HG03460 (cell line): ENCODE results near the gene COL9A2.

ENCODE experiments used
- ATAC-seq: cut with Tn5 transposase; IDR thresholded peaks from one replicate; pipeline ENCODE4 v1.9.1; 2021; ENCODE audit not compliant: unreplicated experiment

Gene COL9A2

GRCh38 chr1:40318970-40319621, 2.0 kb upstream of the COL9A2 start:
- no peak for ATAC-seq

DNA sequence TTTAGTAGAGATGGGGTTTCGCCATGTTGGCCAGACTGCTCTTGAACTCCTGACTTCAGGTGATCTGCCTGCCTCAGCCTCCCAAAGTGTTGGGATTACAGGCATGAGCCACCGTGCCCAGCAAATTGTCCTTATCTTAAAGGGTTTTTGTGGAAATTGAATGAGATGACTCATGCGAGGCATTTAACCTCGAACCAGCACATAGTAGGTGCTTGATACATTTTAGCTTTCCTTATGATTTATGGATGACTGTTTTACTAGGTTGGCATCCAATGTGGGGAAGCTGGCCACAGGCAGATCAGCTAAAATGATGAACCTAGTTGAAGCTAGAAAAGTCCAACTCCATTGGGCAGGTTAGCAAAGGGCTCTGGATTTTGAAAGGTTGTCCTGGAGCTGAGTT, 1.4 kb upstream of the COL9A2 start:
- no peak for ATAC-seq

DNA sequence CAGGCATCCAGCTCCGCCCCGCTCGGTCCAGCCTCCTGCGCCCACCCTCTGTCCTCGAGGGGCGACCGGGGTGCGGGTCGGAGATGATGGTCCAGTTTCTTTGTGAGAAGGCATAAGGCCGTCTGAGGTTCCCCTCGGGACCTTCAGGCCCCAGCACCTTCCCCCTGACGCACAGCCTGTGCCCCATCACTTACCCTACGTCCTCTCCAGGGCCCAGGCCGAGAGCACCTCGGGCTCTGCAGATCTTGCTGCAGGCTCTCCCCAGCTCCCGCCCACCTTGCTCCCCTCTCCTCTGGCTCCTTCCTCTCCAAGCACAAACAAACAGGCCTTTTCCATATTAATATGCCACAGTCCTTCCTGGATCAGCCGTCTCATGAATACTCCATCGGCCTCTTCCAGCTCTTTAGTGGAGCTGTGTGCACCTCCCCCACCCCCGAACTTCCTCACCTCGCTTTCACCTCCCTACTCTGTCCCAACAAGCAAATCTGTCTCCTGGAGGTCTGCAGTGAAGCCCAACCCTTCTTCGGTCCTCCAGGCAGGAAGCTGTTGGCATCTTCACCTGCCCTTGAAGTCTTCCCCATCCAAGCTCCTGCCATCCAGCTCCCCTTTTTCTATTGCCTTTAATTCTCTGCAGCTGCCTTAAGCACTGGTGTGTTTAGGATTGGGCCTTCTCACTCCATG, 448 bp upstream of the COL9A2 start:
- no peak for ATAC-seq

DNA sequence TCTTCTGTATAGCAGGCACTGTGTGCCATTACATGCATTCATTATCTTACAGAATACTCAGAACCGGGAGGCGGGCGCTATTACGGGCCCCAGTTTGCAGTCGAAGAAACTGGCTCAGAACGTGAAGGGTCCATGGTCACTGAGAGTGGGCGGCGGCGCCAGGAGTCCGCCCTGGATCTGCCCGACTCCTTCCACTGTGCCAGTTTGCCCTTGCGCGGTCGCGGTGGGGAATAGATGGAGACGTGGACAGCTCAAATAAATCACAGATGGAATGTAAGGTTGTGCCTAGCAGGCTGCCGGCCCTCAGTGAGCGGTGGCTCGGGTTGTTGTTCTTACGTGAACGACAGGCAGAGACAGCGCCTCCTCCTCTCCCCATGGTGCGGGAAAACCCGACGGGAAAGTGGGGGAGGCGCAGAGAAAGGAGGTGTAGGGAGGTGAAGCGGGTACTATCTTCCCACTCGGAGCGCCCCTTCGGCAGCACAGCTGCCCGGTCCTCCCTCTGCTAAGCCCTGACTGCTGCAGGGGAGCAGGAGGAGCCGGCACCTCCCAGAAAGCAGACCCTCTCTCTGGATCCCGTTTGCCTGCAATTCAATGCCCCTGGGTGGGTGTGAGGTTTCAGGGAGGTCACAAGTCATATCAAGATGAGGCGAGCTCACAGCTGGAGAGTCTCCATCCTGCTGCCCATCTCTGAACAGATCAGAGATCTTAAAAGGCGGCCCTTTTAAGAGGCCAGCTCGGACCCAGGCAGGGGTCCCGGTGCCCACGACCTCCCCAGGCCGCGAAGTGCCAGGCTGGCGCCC, 1.1 kb downstream of the COL9A2 start:
- ATAC-seq, result no peak

GRCh38 chr1:40315239-40315794, 1.8 kb downstream of the COL9A2 start:
- ATAC-seq, result peak; percentile 44

DNA sequence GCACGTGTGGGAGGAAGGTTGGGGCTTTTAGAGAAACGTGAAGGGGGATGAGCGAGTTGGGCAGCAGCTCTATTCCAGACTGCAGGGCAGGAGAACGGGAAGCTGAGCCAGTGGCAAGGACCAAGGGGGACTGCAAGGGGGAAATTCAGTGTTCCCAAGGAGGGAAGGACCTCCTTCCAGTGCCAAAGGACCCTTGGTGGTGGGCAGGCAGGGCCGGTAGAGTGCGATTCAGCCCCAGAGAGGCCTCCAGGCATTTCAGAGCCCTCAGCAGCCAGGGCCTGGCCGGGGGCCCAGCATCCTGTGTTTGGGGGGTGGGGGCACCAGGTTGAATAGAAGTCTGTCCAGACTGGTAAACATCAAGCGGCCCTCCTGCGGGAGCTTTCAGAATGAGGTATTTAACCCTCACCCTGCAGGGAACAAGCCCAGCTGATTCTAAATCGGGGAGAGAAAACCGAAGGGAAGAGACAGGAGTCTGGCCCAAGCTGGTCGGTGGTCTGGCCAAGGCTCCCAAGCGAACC, 2.3 kb downstream of the COL9A2 start:
- ATAC-seq, result no peak

- no peak for ATAC-seq
These were observed 2.9 kb downstream of the COL9A2 start for GRCh38 chr1:40313958-40314720.

- ATAC-seq, result no peak
These were observed 3.6 kb downstream of the COL9A2 start for GRCh38 chr1:40313329-40313957.

- ATAC-seq, result peak; percentile 39
These were observed 4.6 kb downstream of the COL9A2 start for GRCh38 chr1:40312238-40313205.

DNA sequence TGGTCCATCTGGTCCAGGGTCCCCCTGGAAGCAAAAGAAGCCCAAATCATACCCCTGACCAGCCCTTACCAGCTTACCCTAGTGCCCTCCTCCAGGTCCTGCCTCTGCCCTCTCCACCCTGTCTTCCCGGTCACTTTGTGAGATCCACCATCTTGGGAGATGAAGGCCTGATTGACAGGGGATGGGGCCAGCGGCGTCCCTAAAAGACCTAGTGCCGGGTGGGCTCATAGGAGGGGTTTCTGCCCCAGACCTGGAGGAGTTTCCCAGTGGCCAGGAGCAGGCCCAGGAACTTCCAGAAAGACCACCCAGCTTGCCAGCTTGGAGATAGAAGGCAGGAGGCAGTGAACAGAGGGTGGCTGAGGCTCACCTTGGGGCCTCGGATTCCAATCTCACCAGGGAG, 5.4 kb downstream of the COL9A2 start:
- no peak for ATAC-seq

DNA sequence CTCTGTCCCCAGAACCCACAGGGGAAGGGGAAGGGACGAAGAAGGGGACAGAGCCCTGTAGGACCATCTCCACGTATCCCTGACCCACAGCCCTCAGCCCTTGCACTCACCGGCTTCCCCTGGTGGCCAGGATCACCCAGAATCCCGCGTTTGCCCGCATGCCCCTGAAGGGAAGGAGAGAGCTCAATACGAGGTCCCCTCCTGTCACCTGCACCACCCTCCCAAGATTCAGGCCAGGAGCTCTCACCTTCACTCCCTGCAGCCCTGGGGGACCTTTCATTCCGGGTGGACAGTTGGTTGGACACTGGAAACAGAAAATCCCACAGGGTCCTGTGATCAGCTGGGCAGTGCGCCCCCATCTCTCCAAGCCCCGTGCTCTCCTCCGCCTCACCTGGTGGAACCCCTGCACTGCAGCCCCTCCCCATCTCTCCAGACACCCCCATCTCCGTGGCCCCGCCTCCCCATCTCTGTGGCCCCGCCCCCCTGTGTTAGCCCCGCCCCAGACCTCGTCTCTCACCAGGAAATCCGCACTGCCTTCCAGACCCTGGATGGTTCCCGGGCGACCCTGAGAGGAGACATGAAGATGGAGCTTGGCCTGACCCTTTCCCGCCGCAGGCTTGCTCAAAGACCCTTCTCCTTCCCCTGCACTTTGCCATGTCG, 6.0 kb downstream of the COL9A2 start:
- ATAC-seq, result no peak

DNA sequence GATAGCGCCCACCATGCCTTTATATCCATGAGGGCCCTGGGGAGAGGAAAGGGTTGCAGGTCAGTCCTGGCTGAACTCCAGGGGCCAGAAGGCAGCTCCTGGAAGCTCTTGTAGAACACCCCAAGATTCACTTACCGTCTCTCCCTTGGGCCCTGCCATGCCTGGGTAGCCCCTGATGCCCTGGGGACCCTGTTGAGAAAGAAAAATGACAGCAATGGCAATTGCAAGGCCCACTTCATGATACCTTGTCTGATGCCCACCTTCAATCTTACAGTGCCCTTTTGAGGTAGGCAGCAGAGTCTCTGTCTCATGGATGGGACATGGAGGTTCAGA, 7.0 kb downstream of the COL9A2 start:
- no peak for ATAC-seq

GRCh38 chr1:40309374-40310128, 7.5 kb downstream of the COL9A2 start:
- ATAC-seq, result no peak

- no peak for ATAC-seq
These were observed 8.9 kb downstream of the COL9A2 start for GRCh38 chr1:40308036-40308727.

DNA sequence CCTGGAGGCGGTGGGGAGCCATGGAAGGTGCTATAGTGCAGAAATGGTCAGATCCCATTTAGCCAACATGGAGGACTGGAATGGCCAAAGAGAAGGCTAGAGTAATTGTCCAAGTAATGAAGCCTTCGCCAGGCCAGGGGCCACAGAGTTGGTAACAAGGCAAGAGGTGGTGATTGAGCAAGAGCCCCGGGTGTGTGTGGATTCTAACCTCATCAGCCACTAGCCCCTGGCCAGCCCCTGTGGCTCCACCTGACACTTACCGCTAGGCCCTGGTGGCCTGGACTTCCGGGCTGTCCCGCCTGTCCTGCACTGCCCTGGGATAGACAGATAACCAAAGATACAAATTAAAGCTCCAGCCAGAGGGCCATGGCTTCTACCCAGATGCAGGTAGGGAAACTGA, 9.9 kb downstream of the COL9A2 start:
- ATAC-seq, result no peak

GRCh38 chr1:40306296-40306695, 10.8 kb downstream of the COL9A2 start:
- ATAC-seq, result no peak

DNA sequence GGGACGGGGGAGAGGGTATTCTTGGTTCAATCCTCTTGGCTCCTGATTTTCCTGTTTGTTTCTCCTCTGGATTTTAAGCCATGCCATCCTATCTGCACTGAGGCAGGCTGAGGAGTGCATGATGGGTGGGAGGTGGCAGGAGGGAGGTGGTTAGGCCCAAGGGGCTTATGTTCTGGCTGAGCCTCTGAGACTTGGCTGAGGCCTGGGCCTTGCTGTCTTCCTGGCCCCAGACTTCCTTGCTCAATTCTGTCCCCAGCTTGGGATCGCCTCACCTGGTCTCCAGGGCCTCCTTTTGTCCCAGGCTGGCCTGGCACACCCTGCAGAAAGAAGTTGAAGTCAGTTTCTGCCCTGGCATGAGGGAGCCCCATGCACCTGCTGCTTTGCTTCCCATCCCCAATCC, 11.2 kb downstream of the COL9A2 start:
- no peak for ATAC-seq
